ELF-1 (cell line): ENCODE results near the gene SEMA3C.

Experiments
- DNase-seq: peaks from one replicate; pipeline ENCODE4 v3.0.0-alpha.2; 2016; ENCODE audit warnings: low read depth, low spot score

SEMA3C gene

DNA sequence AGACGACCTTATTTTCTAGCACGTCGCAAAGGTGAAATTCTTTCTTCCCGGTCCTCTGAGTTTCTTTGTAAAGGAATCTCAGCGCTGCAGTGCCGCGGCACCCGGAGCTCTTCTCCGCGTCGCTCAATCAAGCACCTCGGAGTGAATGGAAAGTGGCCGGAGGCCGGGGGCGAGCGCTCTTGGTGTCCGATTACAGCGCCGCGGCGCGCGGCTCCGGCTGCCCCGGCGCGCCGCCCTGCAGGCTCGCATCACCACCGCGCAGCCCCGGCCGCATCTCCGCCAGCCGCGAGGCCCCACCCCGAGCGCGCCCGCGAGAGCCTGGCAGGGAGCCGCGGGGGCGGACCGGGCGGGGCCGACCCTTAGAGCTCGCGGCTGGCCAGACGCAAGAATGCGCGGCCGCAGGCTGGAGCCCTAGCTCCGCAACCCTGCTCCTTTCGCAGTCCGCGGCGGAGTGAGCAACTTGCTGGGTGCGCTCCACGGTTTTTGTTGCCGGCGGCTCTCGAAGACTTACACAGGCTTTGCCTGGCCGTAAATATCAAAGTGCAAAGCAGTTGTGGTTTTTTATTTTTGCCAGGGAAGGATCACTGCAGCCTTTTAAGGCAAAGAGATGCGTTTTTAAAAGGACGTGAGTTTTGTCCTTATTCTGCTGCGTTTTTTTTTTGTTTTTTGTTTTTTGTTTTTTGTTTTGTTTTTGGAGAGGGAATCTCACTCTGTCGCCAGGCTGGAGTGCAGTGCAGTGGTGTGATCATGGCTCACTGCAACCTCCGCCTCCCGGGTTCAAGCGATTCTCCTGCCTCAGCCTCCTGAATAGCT lies at the start of gene SEMA3C:
SEMA3C (minus strand) TSS at position 143 of the 813 bp plus-strand sequence. CDS start 2,270 bp downstream, outside the sequence.
- DNase-seq = peak; percentile 98

DNA sequence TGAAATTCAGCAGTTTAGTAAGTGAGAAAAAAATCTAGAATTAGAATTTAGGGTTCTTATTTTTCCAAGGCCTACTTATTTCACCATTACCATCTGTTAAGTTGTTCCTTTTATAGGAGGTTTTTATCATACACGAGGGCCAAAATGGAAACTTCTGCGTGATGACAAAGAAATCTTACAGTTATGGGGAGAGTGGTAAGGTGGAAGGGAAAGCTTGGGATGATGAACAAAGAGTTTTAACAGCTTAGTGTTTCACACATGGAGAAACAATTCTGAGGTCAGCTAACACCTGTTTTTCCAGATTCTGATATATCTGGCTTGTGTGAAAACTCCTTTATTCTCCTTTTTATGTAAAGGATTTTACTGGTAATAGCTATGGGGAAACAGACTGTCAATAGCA lies 49.8 kb upstream of the SEMA3C start:
- no peak for DNase-seq

DNA sequence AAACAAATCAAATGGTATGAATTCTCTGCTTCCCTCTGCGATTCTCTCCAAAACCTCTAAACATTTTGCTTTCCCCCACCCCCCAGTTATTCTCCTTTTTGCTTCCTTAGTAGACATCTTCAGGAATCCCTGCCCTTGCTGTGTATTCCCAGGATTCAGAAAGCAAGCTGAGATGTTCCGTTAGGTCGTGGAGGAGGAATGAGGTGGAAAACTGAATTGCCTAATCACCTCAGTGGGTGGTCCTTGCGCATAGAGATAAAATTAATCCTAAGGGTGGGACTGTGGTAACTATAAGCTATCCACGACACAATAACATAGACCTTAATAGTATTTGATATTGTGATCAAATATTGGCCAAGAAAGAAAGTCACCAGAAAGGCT lies 49.1 kb upstream of the SEMA3C start:
- no peak for DNase-seq

DNA sequence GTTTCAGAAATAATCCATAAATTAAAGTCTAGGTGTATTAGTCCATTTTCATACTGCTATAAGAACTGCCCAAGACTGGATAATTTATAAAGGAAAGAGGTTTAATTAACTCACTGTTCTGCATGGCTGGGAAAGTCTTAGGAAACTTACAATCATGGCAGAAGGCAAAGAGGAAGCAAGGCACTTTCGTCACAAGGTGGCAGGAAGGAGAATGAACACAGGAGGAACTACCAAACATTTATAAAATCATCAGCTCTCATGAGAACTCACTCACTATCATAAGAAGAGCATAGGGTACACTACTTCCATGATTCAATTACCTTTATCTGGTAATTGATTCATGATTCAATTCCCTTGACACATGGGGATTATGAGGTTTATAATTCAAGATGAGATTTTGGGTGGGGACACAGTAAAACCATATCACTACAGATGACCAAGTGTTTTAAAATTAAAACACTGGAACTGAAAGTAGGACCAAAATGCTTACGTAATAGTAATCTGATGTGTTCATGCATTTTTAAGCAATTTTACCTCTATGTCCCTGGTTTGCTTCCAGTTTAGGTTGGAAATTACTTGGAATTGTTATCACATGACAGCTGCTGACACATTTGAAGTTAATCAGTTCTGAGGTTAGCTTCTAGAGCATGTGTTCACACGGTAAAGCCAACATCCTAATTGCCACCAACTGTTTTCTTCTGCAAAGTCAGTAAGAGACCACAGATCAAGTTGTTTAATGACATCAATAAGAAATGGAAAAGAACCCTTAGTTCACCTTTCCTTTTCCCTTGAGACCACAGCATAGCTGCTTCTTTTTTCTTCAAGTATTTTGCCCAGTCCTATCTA lies 48.4 kb upstream of the SEMA3C start:
- DNase-seq = no peak

DNA sequence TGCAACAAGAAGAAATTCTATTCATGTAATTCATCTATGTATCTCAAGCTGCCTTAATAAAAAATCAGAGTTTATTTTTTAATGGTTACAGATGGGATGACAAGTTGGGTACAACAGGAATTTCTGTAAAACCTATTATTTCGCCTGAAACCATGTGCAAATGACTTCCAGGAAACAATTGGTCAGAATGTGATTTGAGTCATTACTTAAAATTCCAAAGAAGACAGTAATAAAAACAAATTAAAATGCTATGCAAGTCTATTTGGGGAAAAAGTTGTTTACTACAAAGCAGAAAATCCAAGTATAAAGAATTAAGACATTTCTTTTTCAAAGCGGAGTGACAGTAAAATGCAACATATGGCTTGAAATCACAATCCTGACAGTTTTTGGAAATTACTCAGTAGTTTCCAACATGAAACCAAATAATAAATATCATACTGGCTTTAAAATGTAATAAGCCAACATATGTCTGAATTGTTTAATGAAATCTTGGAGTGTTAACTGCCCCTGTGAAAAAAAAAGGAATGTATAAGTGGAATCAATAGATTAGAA lies 41.5 kb upstream of the SEMA3C start:
- DNase-seq = no peak

DNA sequence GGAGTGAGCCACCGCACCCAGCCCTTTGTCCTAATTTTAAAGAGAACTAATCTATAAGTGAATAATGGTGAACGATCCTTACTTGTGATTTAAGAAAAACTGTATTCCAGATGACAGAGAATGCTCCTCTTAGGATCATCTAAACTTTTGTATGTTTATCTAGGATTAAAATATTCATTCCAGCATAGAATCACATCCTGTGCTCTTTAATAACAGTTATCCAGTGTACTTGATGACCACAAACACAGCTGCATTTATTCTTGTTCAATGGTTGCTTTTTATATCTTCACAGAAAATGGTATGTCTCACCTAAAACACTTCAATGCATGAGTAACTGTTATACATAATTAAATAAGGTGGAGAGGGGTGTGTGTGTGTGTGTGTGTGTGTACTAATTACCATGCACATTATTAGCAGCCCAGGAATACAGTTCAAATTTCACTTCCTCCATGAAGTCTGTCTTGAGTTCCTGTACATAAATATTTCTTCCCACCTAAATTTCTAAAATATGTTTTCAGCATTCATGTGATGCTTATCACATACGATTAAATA lies 38.5 kb upstream of the SEMA3C start:
- DNase-seq = no peak

DNA sequence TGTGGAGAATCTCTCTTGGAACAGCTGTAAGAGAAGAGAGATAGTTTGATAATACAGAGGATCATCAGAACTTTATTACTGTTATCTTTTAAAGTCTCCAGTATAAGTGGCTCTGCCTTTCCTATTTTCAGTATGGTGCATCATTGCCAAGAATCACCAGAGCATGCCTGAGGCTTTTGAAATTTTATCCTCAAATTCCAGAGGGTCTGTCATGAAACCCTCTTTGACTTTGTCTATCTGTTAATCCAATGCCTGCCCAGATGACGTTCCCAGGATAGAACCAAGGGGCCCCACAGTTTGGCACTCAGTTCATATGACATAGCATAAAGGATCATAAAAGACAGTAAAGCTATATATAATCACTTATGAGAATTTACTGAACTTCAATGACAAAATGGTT lies 35.3 kb upstream of the SEMA3C start:
- no peak for DNase-seq

DNA sequence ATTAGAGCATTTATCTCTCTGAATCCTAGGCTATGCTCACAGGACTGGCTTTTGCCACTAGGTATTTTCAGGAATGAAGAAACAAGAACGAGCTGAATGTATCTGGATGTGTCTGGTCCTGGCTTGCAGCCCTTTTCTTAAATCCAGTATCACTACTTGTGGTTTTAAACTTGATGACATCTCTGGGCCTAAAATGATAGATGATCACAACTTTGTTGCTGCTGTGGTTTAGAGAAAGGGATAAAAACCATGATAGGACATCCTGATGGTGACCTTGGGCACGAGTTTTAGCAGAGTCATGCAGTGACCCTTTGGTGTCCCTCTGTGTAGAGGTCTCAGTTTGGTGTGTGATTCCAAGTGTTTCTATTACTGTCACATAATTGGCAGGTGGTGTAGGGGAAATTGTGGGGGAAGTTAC lies 31.7 kb upstream of the SEMA3C start:
- no peak for DNase-seq

DNA sequence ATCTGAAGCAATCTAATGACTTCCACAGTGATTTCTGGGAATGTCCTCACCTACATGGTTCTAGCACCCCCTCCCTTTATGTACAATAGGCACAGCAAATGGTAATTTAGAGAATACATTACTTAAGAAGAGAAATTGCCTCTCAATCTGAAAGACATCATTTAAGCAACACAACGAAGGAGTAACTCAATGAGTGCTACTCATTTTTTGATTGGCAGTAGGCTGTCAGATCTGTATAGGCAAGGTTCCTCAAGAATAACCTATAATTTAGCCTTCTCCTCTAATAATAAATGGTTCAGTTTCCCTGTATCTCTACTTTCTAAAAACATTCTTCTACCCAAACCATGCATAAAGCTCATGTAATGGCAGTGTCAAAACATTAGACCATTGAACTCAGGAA lies 30.6 kb upstream of the SEMA3C start:
- DNase-seq = no peak

DNA sequence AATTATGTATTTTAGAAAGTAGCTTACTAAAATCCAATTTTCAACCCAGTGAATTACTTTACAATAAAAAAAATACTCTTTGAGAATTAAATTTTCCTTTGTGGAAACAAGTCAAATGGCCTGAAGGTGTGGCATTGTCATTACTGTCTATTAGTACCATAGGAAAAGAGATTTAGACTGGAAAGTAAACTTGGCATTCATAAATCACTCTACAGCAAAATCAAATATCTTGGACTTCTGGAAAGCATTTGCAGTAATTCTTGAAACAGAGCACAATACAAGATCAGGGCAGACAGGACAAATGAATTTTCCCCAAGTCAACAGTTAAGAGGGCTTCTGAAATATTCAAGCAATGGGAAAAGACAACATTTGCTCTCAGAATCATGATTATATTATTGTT lies 28.0 kb upstream of the SEMA3C start:
- DNase-seq = no peak

DNA sequence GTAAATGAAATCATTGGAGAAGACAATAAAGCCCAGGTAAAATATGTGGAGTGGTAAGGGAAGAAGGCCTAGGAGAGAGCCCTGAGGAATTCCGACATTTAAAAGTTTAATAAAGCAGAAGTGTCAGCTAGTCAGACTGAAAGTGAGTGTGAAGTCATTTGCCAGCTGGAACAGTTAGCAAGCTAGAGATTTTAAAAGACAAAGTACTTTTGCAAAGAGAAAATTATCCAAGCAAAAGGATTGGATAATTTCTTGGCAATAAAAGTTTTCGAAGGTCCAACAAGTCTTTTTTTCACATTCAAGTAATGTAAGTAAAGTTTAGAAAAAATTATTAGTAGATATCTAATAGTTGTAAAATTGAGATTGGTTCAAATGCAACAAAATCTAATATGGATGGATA lies 27.1 kb upstream of the SEMA3C start:
- DNase-seq = no peak

DNA sequence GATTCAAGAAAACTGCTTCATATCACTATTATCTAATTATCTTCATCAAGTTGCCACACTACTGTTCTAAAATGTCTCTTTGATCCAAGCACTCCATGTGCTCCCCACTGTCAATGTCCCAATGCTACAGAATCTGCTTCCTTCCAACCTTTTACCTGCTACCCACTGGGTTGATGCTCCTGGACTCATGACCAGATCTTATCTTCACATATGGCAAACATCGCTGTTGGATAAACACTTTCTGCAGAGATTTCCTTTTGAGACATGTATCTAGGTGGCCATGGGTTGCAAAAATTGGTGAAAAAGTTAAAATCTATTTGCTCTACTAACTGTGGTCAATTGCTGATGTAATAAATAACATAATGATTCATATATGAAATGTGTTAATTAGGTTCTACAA lies 24.5 kb upstream of the SEMA3C start:
- no peak for DNase-seq

DNA sequence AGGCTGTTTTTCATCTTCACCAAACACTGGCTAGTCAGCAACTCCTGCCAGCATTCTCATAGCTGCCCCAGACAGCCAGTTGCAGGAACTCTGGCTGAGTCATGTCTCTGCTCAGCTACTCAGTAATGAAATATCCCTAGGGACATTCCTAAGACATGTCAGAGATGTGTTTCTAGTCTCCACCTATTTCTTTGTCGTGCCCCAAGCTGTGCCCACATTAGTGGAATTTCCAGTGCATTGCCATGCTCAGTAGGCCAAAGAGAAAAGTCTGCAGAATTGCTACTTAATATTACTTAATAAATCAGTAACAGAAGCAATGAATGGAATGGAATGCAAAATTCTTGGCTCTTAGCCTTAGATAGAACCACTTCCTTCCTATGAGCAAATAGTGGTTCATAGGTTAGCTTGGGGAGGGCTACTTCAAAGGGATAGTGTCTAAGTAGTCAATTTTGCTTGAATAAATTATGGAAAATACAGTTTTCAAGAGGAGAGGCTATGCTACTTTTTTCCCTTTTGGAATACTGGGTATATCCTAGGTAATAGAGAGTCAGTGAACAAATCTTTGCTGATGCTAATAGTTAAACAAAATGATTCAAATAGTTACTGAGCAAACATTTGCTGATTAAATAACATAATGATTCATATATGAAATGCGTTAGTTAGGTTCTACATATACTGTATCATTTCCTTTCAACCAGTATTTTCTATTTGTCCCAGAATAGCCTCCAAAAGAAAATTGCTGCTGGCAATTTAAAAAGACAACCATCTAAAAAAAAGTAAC lies 23.6 kb upstream of the SEMA3C start:
- peak; percentile 61 for DNase-seq

DNA sequence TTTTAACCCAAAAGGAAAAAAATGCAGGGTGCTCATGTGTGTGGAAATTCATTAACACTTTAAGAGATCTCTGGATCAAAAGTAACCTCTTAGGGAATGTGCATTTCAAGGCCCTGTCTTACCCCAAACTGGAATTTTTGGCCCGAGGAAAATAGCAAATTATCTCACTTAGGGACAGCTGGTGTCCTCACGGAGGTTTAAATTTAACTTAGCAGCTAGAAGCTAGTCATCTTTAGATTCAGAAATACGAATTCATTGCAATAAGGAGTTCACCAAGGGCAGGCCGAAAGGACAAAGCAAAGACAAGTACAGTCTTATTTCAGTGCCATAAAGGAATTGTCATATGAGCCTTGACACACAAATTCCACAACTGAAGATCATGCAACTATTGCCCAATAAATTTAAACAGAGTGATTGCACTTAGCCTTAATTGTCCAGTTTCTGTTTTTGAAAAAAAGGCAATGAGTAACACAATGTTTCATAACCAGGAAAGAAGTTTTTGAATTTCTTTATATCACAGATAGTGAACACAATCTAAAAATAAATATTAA lies 22.4 kb upstream of the SEMA3C start:
- DNase-seq = no peak

DNA sequence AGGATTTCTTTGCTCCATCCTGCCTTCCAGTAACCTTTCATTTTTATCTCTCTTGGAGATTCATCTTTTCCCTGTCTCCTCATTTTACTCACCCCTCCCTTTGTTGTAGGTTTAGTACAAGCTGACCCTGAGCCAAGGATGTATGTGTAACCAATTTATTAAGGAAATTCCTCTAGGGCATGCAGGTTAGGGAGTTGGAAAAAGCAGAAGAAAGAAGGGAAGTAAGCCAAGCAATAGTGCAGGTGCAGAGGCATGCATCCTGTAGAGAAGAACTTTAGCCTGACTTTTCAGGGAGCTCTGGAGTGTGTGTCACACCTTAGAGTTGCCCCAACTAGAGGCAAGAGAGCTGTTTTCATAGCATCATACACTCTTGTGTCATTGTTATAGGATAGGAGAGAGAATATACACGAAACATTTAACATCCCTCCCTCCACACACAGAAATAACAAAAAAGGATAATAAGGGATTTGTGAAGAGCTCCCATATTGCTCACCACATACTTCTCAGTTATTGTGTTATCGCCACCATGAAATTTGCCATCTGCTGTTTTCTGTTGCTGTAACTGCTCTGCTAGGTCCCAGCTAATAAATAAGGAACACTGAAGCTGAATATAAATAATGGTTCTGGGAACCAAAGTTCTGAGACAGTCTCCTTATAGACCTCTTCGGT lies 21.8 kb upstream of the SEMA3C start:
- no peak for DNase-seq

DNA sequence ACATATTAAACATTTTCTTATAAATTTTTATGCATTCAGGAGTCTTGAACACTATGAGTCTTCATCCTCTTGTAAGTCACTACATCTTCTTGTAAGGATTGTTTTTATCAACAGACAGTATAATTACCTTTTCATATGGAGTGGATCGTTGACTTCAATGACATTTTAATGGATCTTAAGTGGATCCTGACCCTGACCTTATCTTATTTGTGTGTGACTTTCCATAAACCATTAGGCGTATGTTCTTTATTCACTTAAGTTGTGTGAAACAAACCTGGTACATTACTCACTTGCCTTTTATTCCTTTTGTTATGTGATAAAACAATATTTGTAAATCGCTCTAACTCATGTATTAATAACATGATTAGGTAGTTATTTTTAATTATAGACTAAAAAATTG lies 18.5 kb upstream of the SEMA3C start:
- DNase-seq = no peak

DNA sequence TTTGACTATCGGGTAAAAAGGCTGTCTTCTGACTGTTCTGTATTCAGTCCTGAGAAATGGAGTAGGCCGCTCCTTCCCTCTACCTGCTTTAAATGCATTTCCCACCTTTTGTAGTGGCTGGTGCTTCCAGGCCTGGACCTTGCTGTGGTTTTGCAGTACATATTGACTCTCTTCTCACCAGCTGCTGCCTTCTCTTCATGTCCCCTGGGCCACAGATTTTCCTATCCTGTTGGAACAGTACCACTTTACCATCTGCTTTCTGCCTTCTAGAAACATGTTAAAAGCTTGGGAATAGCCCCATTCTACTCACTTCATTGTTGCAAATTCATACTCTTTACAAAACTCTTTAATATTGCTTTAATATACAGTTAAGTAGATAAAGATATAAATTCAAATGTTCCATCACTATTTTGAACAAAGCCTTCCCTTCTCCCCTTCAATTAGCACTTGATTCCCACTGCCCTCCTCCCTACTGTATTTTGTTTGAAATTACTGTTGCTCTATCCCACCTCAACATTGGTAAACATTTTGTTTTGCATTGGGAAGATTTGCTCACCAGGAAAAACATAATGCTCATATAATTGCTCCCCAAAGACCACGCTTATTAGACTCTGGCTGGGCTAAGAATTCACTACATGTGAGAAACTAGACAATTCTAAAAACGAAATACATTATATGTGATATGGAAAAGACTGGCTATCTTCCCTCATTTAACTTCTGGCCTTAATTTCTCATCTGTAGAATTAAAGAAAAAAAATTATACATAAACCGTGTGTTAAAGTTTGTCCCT lies 17.3 kb upstream of the SEMA3C start:
- no peak for DNase-seq

DNA sequence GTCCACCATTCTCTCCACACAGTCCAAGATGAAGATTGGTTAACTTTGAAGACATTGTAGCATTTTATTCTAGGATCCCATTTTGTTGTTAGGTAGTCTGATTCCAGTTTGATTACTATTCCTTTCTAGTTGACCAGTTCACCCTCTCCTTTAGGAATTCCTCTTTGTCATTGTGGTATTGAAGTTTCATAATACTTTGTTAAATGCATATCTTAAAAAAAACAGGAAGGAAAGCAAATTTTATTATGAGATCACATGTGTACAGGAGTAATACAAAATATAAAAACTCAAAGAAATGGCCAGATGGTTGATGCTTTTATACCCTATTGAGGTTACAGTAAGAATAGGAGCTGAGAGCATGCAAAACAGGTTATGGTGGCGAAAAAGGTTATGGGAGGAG lies 15.5 kb upstream of the SEMA3C start:
- DNase-seq = no peak

DNA sequence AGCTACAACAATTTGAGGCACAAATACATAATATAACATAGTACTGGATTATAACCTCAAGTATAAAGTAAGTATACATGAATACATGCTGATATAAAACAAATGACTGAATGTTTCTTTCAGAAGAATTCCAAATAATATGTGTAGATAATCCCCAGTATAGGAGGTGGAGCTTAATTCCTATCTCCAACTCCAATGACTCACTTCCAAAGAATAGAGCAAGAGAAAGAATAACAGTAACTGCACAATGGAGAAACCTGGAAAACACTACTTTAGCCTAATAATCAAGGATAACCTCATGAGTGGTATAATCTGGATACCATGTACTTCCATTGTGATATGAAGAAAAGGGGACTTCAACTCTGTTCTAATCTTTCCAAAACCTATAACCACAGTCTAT lies 13.7 kb upstream of the SEMA3C start:
- DNase-seq = no peak

DNA sequence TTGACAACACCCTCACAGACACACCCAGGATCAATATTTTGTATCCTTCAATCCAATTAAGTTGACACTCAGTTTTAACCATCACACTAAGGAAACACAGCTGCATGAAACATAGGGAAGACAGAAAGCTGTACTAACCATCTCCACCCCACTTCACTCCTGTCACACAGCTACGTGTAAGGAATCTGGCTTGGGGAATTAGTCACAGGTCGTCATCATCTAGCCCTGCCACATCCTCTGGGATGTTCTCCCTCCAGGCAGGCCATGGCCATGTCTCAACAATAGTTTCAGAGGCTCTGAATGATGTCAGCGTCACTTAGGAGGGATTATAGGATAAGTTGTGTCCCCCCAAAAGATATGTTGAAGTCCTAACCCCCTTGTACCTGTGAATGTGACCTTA lies 10.8 kb upstream of the SEMA3C start:
- DNase-seq = no peak
